H1 (cell line): ENCODE results near the gene TARP.

ENCODE experiments used
- BCL11A ChIP-seq, 2 experiments: IDR thresholded peaks; one replicate each; pipeline ENCODE4 v1.6.1; 2011; ENCODE audit warnings: low read depth in 2 of 2, low read length in 2 of 2, mild to moderate bottlenecking in 2 of 2
- SIX5 ChIP-seq: IDR thresholded peaks from 2 replicates; pipeline ENCODE4 v1.6.1; 2011; ENCODE audit warnings: mild to moderate bottlenecking, low read depth, low read length
- YY1 ChIP-seq: IDR thresholded peaks from 2 replicates; pipeline ENCODE4 v1.6.1; 2011; ENCODE audit warnings: low read depth, mild to moderate bottlenecking, low read length
- TF ChIP-seq, protein P1 (sequence below), 3 experiments: IDR thresholded peaks; 1 replicate in 2 of 3; 2 replicates in 1 of 3; pipeline versions ENCODE4 v1.5.1 to v1.6.1; 2011; ENCODE audit warnings: low read length in 3 of 3, mild to moderate bottlenecking in 3 of 3, inconsistent platforms in 2 of 3, low read depth in 1 of 3, moderate library complexity in 1 of 3; ENCODE audit not compliant: insufficient read depth in 1 of 3; ENCODE audit errors: control extremely low read depth in 1 of 3

Gene TARP

DNA sequence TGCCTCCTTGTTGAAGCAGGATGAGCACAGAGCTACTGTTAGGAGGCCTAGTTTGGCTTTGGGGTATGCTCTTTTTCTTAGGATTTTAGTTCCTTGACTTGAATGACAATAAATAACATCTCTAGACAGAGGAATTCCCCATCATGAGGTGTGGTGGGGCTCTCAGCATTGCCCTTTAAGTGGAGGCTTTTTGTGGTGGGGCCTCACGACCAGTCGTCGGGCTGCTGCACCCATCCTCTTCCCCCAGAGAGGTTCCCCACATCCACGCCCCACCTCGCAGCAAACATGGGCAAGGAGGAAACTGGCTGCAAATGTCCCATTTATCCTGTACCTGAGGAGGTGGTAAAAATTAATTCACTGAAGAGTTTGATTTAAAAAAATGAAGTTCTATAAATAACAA lies 36.1 kb upstream of the TARP start (continued):
- no peak for TF ChIP-seq YY1
- no peak for TF ChIP-seq BCL11A (IDR thresholded peaks at IDR 0.05; ENCODE audit: low read depth in 2 of 2, low read length in 2 of 2)
- TF ChIP-seq, protein P1, sequence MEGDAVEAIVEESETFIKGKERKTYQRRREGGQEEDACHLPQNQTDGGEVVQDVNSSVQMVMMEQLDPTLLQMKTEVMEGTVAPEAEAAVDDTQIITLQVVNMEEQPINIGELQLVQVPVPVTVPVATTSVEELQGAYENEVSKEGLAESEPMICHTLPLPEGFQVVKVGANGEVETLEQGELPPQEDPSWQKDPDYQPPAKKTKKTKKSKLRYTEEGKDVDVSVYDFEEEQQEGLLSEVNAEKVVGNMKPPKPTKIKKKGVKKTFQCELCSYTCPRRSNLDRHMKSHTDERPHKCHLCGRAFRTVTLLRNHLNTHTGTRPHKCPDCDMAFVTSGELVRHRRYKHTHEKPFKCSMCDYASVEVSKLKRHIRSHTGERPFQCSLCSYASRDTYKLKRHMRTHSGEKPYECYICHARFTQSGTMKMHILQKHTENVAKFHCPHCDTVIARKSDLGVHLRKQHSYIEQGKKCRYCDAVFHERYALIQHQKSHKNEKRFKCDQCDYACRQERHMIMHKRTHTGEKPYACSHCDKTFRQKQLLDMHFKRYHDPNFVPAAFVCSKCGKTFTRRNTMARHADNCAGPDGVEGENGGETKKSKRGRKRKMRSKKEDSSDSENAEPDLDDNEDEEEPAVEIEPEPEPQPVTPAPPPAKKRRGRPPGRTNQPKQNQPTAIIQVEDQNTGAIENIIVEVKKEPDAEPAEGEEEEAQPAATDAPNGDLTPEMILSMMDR (IDR thresholded peaks at IDR 0.05; ENCODE audit: control extremely low read depth in 1 of 3, insufficient read depth in 1 of 3, low read depth in 1 of 3, low read length in 3 of 3), result no peak
- TF ChIP-seq SIX5, result no peak
- TF ChIP-seq, all 59 proteins: peak for 0
